ENCODE data around the gene SCAP. TPM values are rescaled to one million over a fixed set of nuclear protein-coding genes. Genes with fewer than 3 reads are reported as not detected.

The SCAP gene
- total RNA-seq, 1 experiment from 2014 or later = 67.6 TPM

GRCh38 chr3:47404955-47405790 lies 70.6 kb downstream of the SCAP start:
- no peak overlapping the region for H3K4me3 ChIP-seq (replicated peaks in 1 of 2; ENCODE audit: low read depth in 1 of 2, low read length in 2 of 2)
- H3K79me2 ChIP-seq (ENCODE audit: insufficient read depth, low read length) = peaks cover 21% of the 10 kb centered on the region; the same call in 1 of the 2 replicates
- RAD21 ChIA-PET (ENCODE audit: low non-redundant PET in 1 of 2, low total read pairs in 2 of 2, uncharacterized antibody in 2 of 2, unreplicated experiment in 2 of 2) = no interaction called here
- no peak overlapping the region for H3K9ac ChIP-seq (ENCODE audit: low read length)
- no peaks in the 10 kb centered on the region for H3K27me3 ChIP-seq (ENCODE audit: insufficient read depth, low read length)
- DNase-seq (ENCODE audit: low read depth, low spot score) (no peak), ATAC-seq (no peak)
- peaks cover 0 to 2% of the 10 kb centered on the region in 2 experiments; a peak in 2 of 4 replicates for H3K4me1 ChIP-seq (ENCODE audit: control insufficient read depth in 1 of 2, insufficient read depth in 2 of 2, low read length in 2 of 2)
- CTCF ChIA-PET = no interaction called here
- no peaks in the 10 kb centered on the region for H4K20me1 ChIP-seq (ENCODE audit: insufficient read depth)
- no peak overlapping the region; the same call in 1 of the 2 replicates for H3K27ac ChIP-seq (ENCODE audit: low read depth, low read length)
- no peaks in the 10 kb centered on the region for H3K9me3 ChIP-seq (ENCODE audit: control insufficient read depth in 1 of 2, insufficient read depth in 1 of 2, low read depth in 1 of 2, low read length in 2 of 2)
- POLR2A ChIA-PET = no interaction called here
- H2AFZ ChIP-seq (ENCODE audit: low read depth, low read length, poor library complexity, severe bottlenecking) = no peak overlapping the region
- H3K36me3 ChIP-seq (ENCODE audit: control insufficient read depth in 1 of 2, insufficient read depth in 2 of 2, low read length in 2 of 2) = peaks cover 3 to 4% of the 10 kb centered on the region in 2 experiments; a peak in 3 of 4 replicates
- no peak overlapping the region for H3K4me2 ChIP-seq (ENCODE audit: low read length)
- intact Hi-C loops (cut with micrococcal nuclease) = no loop called here
- no TSS peak for BruUV-seq (replicated peaks)
- TF ChIP-seq EGR1 (IDR thresholded peaks at IDR 0.05; ENCODE audit: low read depth) (no peak), EZH2phosphoT487 (IDR thresholded peaks at IDR 0.05; ENCODE audit: borderline replicate concordance) (no peak), YY1 (IDR thresholded peaks at IDR 0.05; ENCODE audit: extremely low read depth, insufficient replicate concordance, low read depth, low read length) (no peak), ZFX (IDR thresholded peaks at IDR 0.05) (no peak), SP1 (IDR thresholded peaks at IDR 0.05; ENCODE audit: low read depth) (no peak), ZBTB33 (IDR thresholded peaks at IDR 0.05; ENCODE audit: extremely low read depth, insufficient replicate concordance, low read length) (no peak), MAX (IDR thresholded peaks at IDR 0.05) (no peak), CBX3 (IDR thresholded peaks at IDR 0.05; ENCODE audit: low read depth) (no peak), SRF (IDR thresholded peaks at IDR 0.05; ENCODE audit: low read depth) (no peak), REST (IDR thresholded peaks at IDR 0.05; ENCODE audit: low read depth) (no peak), RAD21 (IDR thresholded peaks at IDR 0.05; ENCODE audit: low read depth) (no peak)
- no peaks in the 10 kb centered on the region for H3K9me2 ChIP-seq (ENCODE audit: insufficient read depth)

Measured in HCT116 (cell line).